ENCODE results near the gene OR11L1.

OR11L1 gene

GRCh38 chr1:247797518-247797917 lies 44.2 kb downstream of the OR11L1 start:
- no peak for DNase-seq

All from activated CD4-positive, alpha-beta T cell treated with anti-CD3 and anti-CD28 coated beads for 48 hours (primary cell).